Type B pancreatic cell (in vitro differentiated cells): ENCODE measurements around the gene RHBDD2. TPM values are rescaled to one million over a fixed set of nuclear protein-coding genes. Genes with fewer than 3 reads are reported as not detected.
"Not testable (repeated sequence)": the region's sequence is repeated elsewhere in the genome, so short reads cannot be mapped to it uniquely, and the experiment has no call there.

Experiments used
- DNase-seq: peaks from one replicate; pipeline ENCODE4 v3.0.0; 2021; ENCODE audit warnings: mixed read lengths; ENCODE audit not compliant: unreplicated experiment; ENCODE audit errors: extremely low spot score
- H3K27ac Mint-ChIP-seq: 2 replicates; pipeline ENCODE4 v1.8.0; 2021; ENCODE audit warnings: mild to moderate bottlenecking, mixed read lengths
- H3K27me3 Mint-ChIP-seq: 2 replicates; pipeline ENCODE4 v1.8.0; 2021; ENCODE audit warnings: mixed read lengths
- H3K36me3 Mint-ChIP-seq: 2 replicates; pipeline ENCODE4 v1.8.0; 2021; ENCODE audit warnings: mixed read lengths
- H3K4me1 Mint-ChIP-seq: one replicate; pipeline ENCODE4 v1.8.0; 2021; ENCODE audit warnings: mixed read lengths; ENCODE audit not compliant: unreplicated experiment
- H3K4me3 Mint-ChIP-seq: 2 replicates; pipeline ENCODE4 v1.8.0; 2021; ENCODE audit warnings: mild to moderate bottlenecking, mixed read lengths
- H3K9me3 Mint-ChIP-seq: 2 replicates; pipeline ENCODE4 v1.8.0; 2021; ENCODE audit warnings: mixed read lengths
- CTCF ChIP-seq: fragments of 200-600 bp; sonication (generic); conservative IDR thresholded peaks from 2 replicates; pipeline ENCODE4 v1.5.0; 2021; ENCODE audit warnings: antibody characterized with exemption, mild to moderate bottlenecking
- total RNA-seq: library from RNA; stranded (reverse); gene quantifications from 2 replicates; pipeline ENCODE4 v1.2.1, GENCODE V29; 2021; ENCODE audit warnings: low replicate concordance

Gene RHBDD2
- total RNA-seq, 1 donor from 2014 or later = 75.1 TPM

GRCh38 chr7:75849573-75849972, 29.3 kb upstream of the RHBDD2 start:
- no peak overlapping the region for H3K4me3 Mint-ChIP-seq
- DNase-seq = no peak
- H3K27me3 Mint-ChIP-seq = peaks cover 5% of the 10 kb centered on the region
- no peaks in the 10 kb centered on the region for H3K4me1 Mint-ChIP-seq
- H3K9me3 Mint-ChIP-seq = no peaks in the 10 kb centered on the region
- TF ChIP-seq CTCF = no peak
- no peak overlapping the region for H3K27ac Mint-ChIP-seq
- no peaks in the 10 kb centered on the region for H3K36me3 Mint-ChIP-seq

- H3K9me3 Mint-ChIP-seq = no peaks in the 10 kb centered on the region
- no peak for TF ChIP-seq CTCF
- no peak for DNase-seq
- peaks cover 5% of the 10 kb centered on the region for H3K27me3 Mint-ChIP-seq
- no peak overlapping the region for H3K4me3 Mint-ChIP-seq
- no peaks in the 10 kb centered on the region for H3K4me1 Mint-ChIP-seq
- no peaks in the 10 kb centered on the region for H3K36me3 Mint-ChIP-seq
- no peak overlapping the region for H3K27ac Mint-ChIP-seq
Observed at GRCh38 chr7:75850235-75850634, 28.6 kb upstream of the RHBDD2 start.

GRCh38 chr7:75854233-75854632, 24.6 kb upstream of the RHBDD2 start:
- H3K27me3 Mint-ChIP-seq = no peaks in the 10 kb centered on the region
- H3K36me3 Mint-ChIP-seq = no peaks in the 10 kb centered on the region
- DNase-seq = no peak
- no peaks in the 10 kb centered on the region for H3K4me1 Mint-ChIP-seq
- TF ChIP-seq CTCF = no peak
- no peak overlapping the region for H3K27ac Mint-ChIP-seq
- no peak overlapping the region for H3K4me3 Mint-ChIP-seq
- H3K9me3 Mint-ChIP-seq = no peaks in the 10 kb centered on the region

- H3K27ac Mint-ChIP-seq, H3K36me3 Mint-ChIP-seq, DNase-seq, H3K4me3 Mint-ChIP-seq, H3K27me3 Mint-ChIP-seq, H3K9me3 Mint-ChIP-seq, H3K4me1 Mint-ChIP-seq: not testable (repeated sequence)
Observed at GRCh38 chr7:75854813-75855345, 24.0 kb upstream of the RHBDD2 start.

- no peak overlapping the region for H3K27ac Mint-ChIP-seq
- H3K36me3 Mint-ChIP-seq = no peaks in the 10 kb centered on the region
Observed at GRCh38 chr7:75856536-75856935, 22.3 kb upstream of the RHBDD2 start.

GRCh38 chr7:75858410-75858809, 20.4 kb upstream of the RHBDD2 start:
- Mint-ChIP-seq H3K27me3 (no peaks in the 10 kb centered on the region), H3K27ac (no peak overlapping the region), H3K4me3 (no peak overlapping the region), H3K9me3 (no peaks in the 10 kb centered on the region), H3K36me3 (no peaks in the 10 kb centered on the region), H3K4me1 (no peaks in the 10 kb centered on the region)
- no peak for DNase-seq
- TF ChIP-seq CTCF = no peak

More at GRCh38 chr7:75856536-75856935, 22.3 kb upstream of the RHBDD2 start:
- H3K4me3 Mint-ChIP-seq = no peak overlapping the region
- TF ChIP-seq CTCF = no peak
- H3K9me3 Mint-ChIP-seq = no peaks in the 10 kb centered on the region
- DNase-seq = no peak
- H3K27me3 Mint-ChIP-seq = no peaks in the 10 kb centered on the region
- no peaks in the 10 kb centered on the region for H3K4me1 Mint-ChIP-seq
